ENCODE data around the gene GFRA3. TPM values are rescaled to one million over a fixed set of nuclear protein-coding genes. Genes with fewer than 3 reads are reported as not detected.

GFRA3 gene
- total RNA-seq, 2 donors from 2014 or later = 1.9 TPM; not detected in 1

GRCh38 chr5:138212828-138213160, 61.6 kb downstream of the GFRA3 start:
- H3K4me1 ChIP-seq (replicated peaks) = peaks cover 7% of the 10 kb centered on the region
- peak overlapping the region; percentile 86 to 95 for H3K4me3 ChIP-seq
- intact Hi-C loops (cut with DNase I) = loop anchor here (10.0 kb wide), 1 partner anchor 122 kb away; the partner anchor contains the start of genes CDC25C and FAM53C
- no peaks in the 10 kb centered on the region for H3K36me3 ChIP-seq
- no peak for DNase-seq (ENCODE audit: low spot score)
- no peaks in the 10 kb centered on the region for H3K27me3 ChIP-seq (replicated peaks; ENCODE audit: insufficient read depth)
- no peak for TF ChIP-seq POLR2A (IDR thresholded peaks at IDR 0.05)
- no peak for TF ChIP-seq POLR2AphosphoS5 (IDR thresholded peaks at IDR 0.05)
- no peak for TF ChIP-seq CTCF (IDR thresholded peaks at IDR 0.05)
- peak overlapping the region; percentile 74 to 75 for H3K27ac ChIP-seq
- H3K9me3 ChIP-seq = no peaks in the 10 kb centered on the region
- under 1% methylated on average over 8 of the region's 8 CpGs for WGBS

- no peak overlapping the region for H3K27ac ChIP-seq
- intact Hi-C loops (cut with DNase I) = loop anchor here (10.0 kb wide), 1 partner anchor 124 kb away; the partner anchor contains the start of genes CDC25C and FAM53C
- H3K4me3 ChIP-seq = no peak overlapping the region
- no peak for DNase-seq (ENCODE audit: low spot score)
- TF ChIP-seq POLR2AphosphoS5 (IDR thresholded peaks at IDR 0.05) (no peak), CTCF (IDR thresholded peaks at IDR 0.05) (no peak), POLR2A (IDR thresholded peaks at IDR 0.05) (no peak)
- H3K4me1 ChIP-seq (replicated peaks) = peaks cover 7% of the 10 kb centered on the region
- no peaks in the 10 kb centered on the region for H3K27me3 ChIP-seq (replicated peaks; ENCODE audit: insufficient read depth)
- H3K36me3 ChIP-seq = no peaks in the 10 kb centered on the region
- 99% methylated on average over 3 of the region's 3 CpGs for WGBS
- H3K9me3 ChIP-seq = no peaks in the 10 kb centered on the region
Measured at GRCh38 chr5:138210985-138211384, 63.4 kb downstream of the GFRA3 start.

Other genes with a start within 250 kb of the GFRA3 start
- 100 to 1,000 TPM in 1 of 2 donors, 10 to 100 TPM in 1; 34.4 to 107 TPM for gene FAM13B, start 241.5 kb downstream of the GFRA3 start, total RNA-seq
- gene WNT8A, start 190.6 kb downstream of the GFRA3 start, total RNA-seq = 1 to 10 TPM in 1 of 2 donors, not detected in 1; 1.1 TPM
- gene NME5, start 135.2 kb downstream of the GFRA3 start, total RNA-seq = 1 to 10 TPM; 5.8 to 6.6 TPM
- gene BRD8, start 96.0 kb downstream of the GFRA3 start, total RNA-seq = 10 to 100 TPM; 47.1 to 75.5 TPM
- 1 to 10 TPM in 1 of 2 donors, under 1 TPM in 1; 0.77 to 8.0 TPM for gene KIF20A, start 95.5 kb downstream of the GFRA3 start, total RNA-seq
- gene CDC23, start 61.3 kb downstream of the GFRA3 start, total RNA-seq = 10 to 100 TPM; 14.7 to 23.9 TPM
- gene CDC25C, start 57.2 kb upstream of the GFRA3 start, total RNA-seq = 1 to 10 TPM in 1 of 2 donors, under 1 TPM in 1; 0.14 to 3.2 TPM
- gene FAM53C, start 63.6 kb upstream of the GFRA3 start, total RNA-seq = 10 to 100 TPM; 32.9 to 81.0 TPM
- gene KDM3B, start 78.1 kb upstream of the GFRA3 start, total RNA-seq = 10 to 100 TPM; 61.2 to 85.1 TPM
- gene REEP2, start 164.4 kb upstream of the GFRA3 start, total RNA-seq = 10 to 100 TPM in 1 of 2 donors, 1 to 10 TPM in 1; 4.1 to 21.2 TPM
- gene EGR1, start 190.9 kb upstream of the GFRA3 start, total RNA-seq = 10 to 100 TPM; 12.2 to 19.5 TPM

All from prostate gland (tissue), 2 donors.